CD14-positive monocyte (primary cell): Measurements from ENCODE around the gene RAB11FIP4. TPM values are rescaled to one million over a fixed set of nuclear protein-coding genes. Genes with fewer than 3 reads are reported as not detected.

Source experiments
- DNase-seq, 3 donors: peaks; one replicate each; pipeline ENCODE4 v3.0.0-alpha.2; 2011 to 2022
- H2AFZ ChIP-seq: 2 replicates; pipeline ENCODE4 v1.6.0; 2012; ENCODE audit warnings: mild to moderate bottlenecking, low read depth, low read length, inconsistent platforms; ENCODE audit not compliant: insufficient read depth, poor library complexity, severe bottlenecking
- H3K27ac ChIP-seq, 2 donors: 1 replicate in 1 of 2; 2 replicates in 1 of 2; pipeline ENCODE4 v1.5.1; 2012 to 2013; ENCODE audit warnings: low read length in 2 of 2, control low read depth in 1 of 2, inconsistent platforms in 1 of 2, low read depth in 1 of 2, mild to moderate bottlenecking in 1 of 2
- H3K27me3 ChIP-seq, 2 donors: one replicate each; pipeline versions ENCODE4 v1.6.0 to v1.6.1; 2011 to 2013; ENCODE audit warnings: low read length in 2 of 2; ENCODE audit not compliant: control insufficient read depth in 2 of 2, insufficient read depth in 2 of 2
- H3K36me3 ChIP-seq, 2 donors: replicated peaks in 1 of 2; 1 replicate in 1 of 2; 2 replicates in 1 of 2; pipeline versions ENCODE4 v1.5.1 to v1.6.1; 2012 to 2013; ENCODE audit warnings: low read length in 2 of 2, control low read depth in 1 of 2, inconsistent platforms in 1 of 2, mild to moderate bottlenecking in 1 of 2; ENCODE audit not compliant: insufficient read depth in 2 of 2, control insufficient read depth in 1 of 2
- H3K4me1 ChIP-seq, 2 donors: 1 replicate in 1 of 2; 2 replicates in 1 of 2; pipeline versions ENCODE4 v1.5.1 to v1.6.1; 2012 to 2013; ENCODE audit warnings: low read length in 2 of 2, control low read depth in 1 of 2, inconsistent platforms in 1 of 2, mild to moderate bottlenecking in 1 of 2, moderate library complexity in 1 of 2; ENCODE audit not compliant: insufficient read depth in 2 of 2, control insufficient read depth in 1 of 2
- H3K4me2 ChIP-seq: replicated peaks from 2 replicates; pipeline ENCODE3; 2012; ENCODE audit warnings: low read length, moderate library complexity, mild to moderate bottlenecking; ENCODE audit not compliant: poor library complexity, severe bottlenecking; ENCODE audit errors: extremely low read depth
- H3K4me3 ChIP-seq, 3 experiments: fragments of 200-600 bp in 1 of 3; sonication (generic) in 1 of 3; replicated peaks in 1 of 3; 1 replicate in 2 of 3; 2 replicates in 1 of 3; pipeline ENCODE4 v1.5.1; 2011 to 2013; ENCODE audit warnings: low read length in 3 of 3, mild to moderate bottlenecking in 3 of 3, control low read depth in 2 of 3, low read depth in 2 of 3, inconsistent platforms in 1 of 3, moderate library complexity in 1 of 3
- H3K79me2 ChIP-seq: 2 replicates; pipeline ENCODE4 v1.6.0; 2012; ENCODE audit warnings: mild to moderate bottlenecking, control low read depth, inconsistent platforms, low read length, moderate library complexity; ENCODE audit not compliant: insufficient read depth
- H3K9ac ChIP-seq: 2 replicates; pipeline ENCODE4 v1.6.0; 2017; ENCODE audit warnings: low read length, mild to moderate bottlenecking; ENCODE audit not compliant: insufficient read depth, poor library complexity, severe bottlenecking
- H3K9me3 ChIP-seq, 2 donors: replicated peaks in 1 of 2; 1 replicate in 1 of 2; 2 replicates in 1 of 2; pipeline versions ENCODE4 v1.5.1 to v1.6.1; 2012 to 2013; ENCODE audit warnings: low read length in 2 of 2, control low read depth in 1 of 2; ENCODE audit not compliant: control insufficient read depth in 1 of 2, insufficient read depth in 1 of 2
- H4K20me1 ChIP-seq: 2 replicates; pipeline ENCODE4 v1.6.0; 2012; ENCODE audit warnings: mild to moderate bottlenecking, low read length, control low read depth, moderate library complexity; ENCODE audit not compliant: insufficient read depth
- H3K27ac Mint-ChIP-seq, 7 donors: one replicate each; pipeline ENCODE4 v1.8.0; 2020; ENCODE audit warnings: mild to moderate bottlenecking in 7 of 7, mixed read lengths in 7 of 7, moderate library complexity in 6 of 7, inconsistent platforms in 2 of 7
- H3K27me3 Mint-ChIP-seq, 3 donors: one replicate each; pipeline ENCODE4 v1.8.0; 2021 to 2022; ENCODE audit warnings: low read depth in 3 of 3, mild to moderate bottlenecking in 3 of 3, mixed read lengths in 3 of 3, moderate library complexity in 3 of 3, inconsistent platforms in 1 of 3
- H3K36me3 Mint-ChIP-seq, 2 donors: one replicate each; pipeline ENCODE4 v1.8.0; 2020; ENCODE audit warnings: mixed read lengths in 2 of 2, inconsistent platforms in 1 of 2, mild to moderate bottlenecking in 1 of 2
- H3K4me1 Mint-ChIP-seq: one replicate; pipeline ENCODE4 v1.8.0; 2020; ENCODE audit warnings: mild to moderate bottlenecking, mixed read lengths
- H3K4me3 Mint-ChIP-seq, 2 donors: one replicate each; pipeline ENCODE4 v1.8.0; 2020; ENCODE audit warnings: mild to moderate bottlenecking in 2 of 2, mixed read lengths in 2 of 2, moderate library complexity in 1 of 2
- H3K9me3 Mint-ChIP-seq, 7 donors: one replicate each; pipeline ENCODE4 v1.8.0; 2020 to 2022; ENCODE audit warnings: mixed read lengths in 7 of 7, mild to moderate bottlenecking in 6 of 7, moderate library complexity in 6 of 7, inconsistent platforms in 2 of 7
- WGBS: methylation state at CpG from one replicate; pipeline ENCODE4 v1.1.5; 2013; ENCODE audit warnings: missing lambda C conversion rate; ENCODE audit not compliant: insufficient coverage; 5-methylcytosine and 5-hydroxymethylcytosine counted together
- intact Hi-C, 2 donors: fragments of 100-400 bp; cut with micrococcal nuclease; formaldehyde crosslinking; loops; one replicate each; pipeline versions ENCODE4 v1.15.0 to v1.15.1; 2023
- polyA plus RNA-seq, 3 donors: library from polyadenylated mRNA; depleted of rRNA in 1 of 3; unstranded in 2 of 3; stranded (reverse) in 1 of 3; fragments of 300-500 nt in 2 of 3; fragments of >200 nt in 1 of 3; fragmentation: Illumina TruSeq in 2 of 3; gene quantifications; 1 replicate in 2 of 3; 2 replicates in 1 of 3; pipeline ENCODE4 v1.2.3, GENCODE V29; 2012 to 2021
- TF ChIP-seq, protein P1 (sequence below): fragments of 200-600 bp; IDR thresholded peaks from one replicate; pipeline ENCODE4 v1.8.0; 2022; ENCODE audit warnings: antibody characterized with exemption, mild to moderate bottlenecking

RAB11FIP4 gene
- polyA plus RNA-seq, 3 donors = 10.4 to 21.9 (median 16.2) TPM

GRCh38 chr17:31412511-31412910 lies 21.0 kb downstream of the RAB11FIP4 start:
- no peaks in the 10 kb centered on the region for H3K36me3 Mint-ChIP-seq
- no peaks in the 10 kb centered on the region for H3K27me3 ChIP-seq
- H3K27me3 Mint-ChIP-seq = peaks cover 2 to 6% (median 6%) of the 10 kb centered on the region in 3 donors
- no peaks in the 10 kb centered on the region for H3K9me3 Mint-ChIP-seq
- H2AFZ ChIP-seq = no peak overlapping the region
- intact Hi-C loops = no loop called here
- H3K4me3 Mint-ChIP-seq = no peak overlapping the region
- H3K4me2 ChIP-seq = no peak overlapping the region
- H3K27ac ChIP-seq = no peak overlapping the region
- H3K4me1 ChIP-seq = peaks cover 20 to 25% of the 10 kb centered on the region in 2 donors
- no peak for DNase-seq
- peaks cover 23% of the 10 kb centered on the region for H3K4me1 Mint-ChIP-seq
- WGBS = 92% methylated on average over 6 of the region's 6 CpGs
- no peak overlapping the region for H3K4me3 ChIP-seq
- no peak overlapping the region for H3K9ac ChIP-seq
- H3K27ac Mint-ChIP-seq = no peak overlapping the region
- H3K9me3 ChIP-seq = no peaks in the 10 kb centered on the region
- TF ChIP-seq, protein P1, sequence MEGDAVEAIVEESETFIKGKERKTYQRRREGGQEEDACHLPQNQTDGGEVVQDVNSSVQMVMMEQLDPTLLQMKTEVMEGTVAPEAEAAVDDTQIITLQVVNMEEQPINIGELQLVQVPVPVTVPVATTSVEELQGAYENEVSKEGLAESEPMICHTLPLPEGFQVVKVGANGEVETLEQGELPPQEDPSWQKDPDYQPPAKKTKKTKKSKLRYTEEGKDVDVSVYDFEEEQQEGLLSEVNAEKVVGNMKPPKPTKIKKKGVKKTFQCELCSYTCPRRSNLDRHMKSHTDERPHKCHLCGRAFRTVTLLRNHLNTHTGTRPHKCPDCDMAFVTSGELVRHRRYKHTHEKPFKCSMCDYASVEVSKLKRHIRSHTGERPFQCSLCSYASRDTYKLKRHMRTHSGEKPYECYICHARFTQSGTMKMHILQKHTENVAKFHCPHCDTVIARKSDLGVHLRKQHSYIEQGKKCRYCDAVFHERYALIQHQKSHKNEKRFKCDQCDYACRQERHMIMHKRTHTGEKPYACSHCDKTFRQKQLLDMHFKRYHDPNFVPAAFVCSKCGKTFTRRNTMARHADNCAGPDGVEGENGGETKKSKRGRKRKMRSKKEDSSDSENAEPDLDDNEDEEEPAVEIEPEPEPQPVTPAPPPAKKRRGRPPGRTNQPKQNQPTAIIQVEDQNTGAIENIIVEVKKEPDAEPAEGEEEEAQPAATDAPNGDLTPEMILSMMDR = no peak
- H3K36me3 ChIP-seq = no peaks in the 10 kb centered on the region
- no peaks in the 10 kb centered on the region for H4K20me1 ChIP-seq
- H3K79me2 ChIP-seq = no peaks in the 10 kb centered on the region

GRCh38 chr17:31413081-31413799 lies 21.8 kb downstream of the RAB11FIP4 start:
- TF ChIP-seq, protein P1 = no peak
- Histone ChIP-seq H3K36me3 (no peaks in the 10 kb centered on the region), H4K20me1 (no peaks in the 10 kb centered on the region)

More at GRCh38 chr17:31413081-31413799, 21.8 kb downstream of the RAB11FIP4 start:
- no peak overlapping the region for H3K9ac ChIP-seq
- H3K4me2 ChIP-seq = no peak overlapping the region
- Mint-ChIP-seq H3K27me3 (peaks cover 3 to 6% (median 6%) of the 10 kb centered on the region in 3 donors), H3K9me3 (peaks cover 0 to 1% (median 0%) of the 10 kb centered on the region in 7 donors), H3K4me3 (no peak overlapping the region), H3K27ac (peak overlapping the region in 1 of 7 donors; percentile 52), H3K4me1 (peaks cover 23% of the 10 kb centered on the region), H3K36me3 (no peaks in the 10 kb centered on the region)
- H3K79me2 ChIP-seq = no peaks in the 10 kb centered on the region
- peaks cover 20 to 25% of the 10 kb centered on the region in 2 donors for H3K4me1 ChIP-seq
- DNase-seq = no peak
- H3K27ac ChIP-seq = no peak overlapping the region
- intact Hi-C loops = no loop called here
- H3K9me3 ChIP-seq = no peaks in the 10 kb centered on the region
- no peak overlapping the region for H3K4me3 ChIP-seq
- H3K27me3 ChIP-seq = no peaks in the 10 kb centered on the region
- no peak overlapping the region for H2AFZ ChIP-seq
- WGBS = 99% methylated on average over 9 of the region's 15 CpGs
